SU-DHL-6 (cell line): Measurements from ENCODE around the gene VANGL2.
A peak's percentile ranks its signal among the peaks of the same experiment; 100 is the strongest.

ENCODE experiments used
- H2AFZ ChIP-seq: fragments of 200-600 bp; sonication (generic); 2 replicates; pipeline ENCODE4 v1.6.1; 2014; ENCODE audit warnings: low read depth, mild to moderate bottlenecking, moderate library complexity, mixed read lengths, antibody characterized with exemption, low read length; ENCODE audit not compliant: severe bottlenecking
- H3F3A ChIP-seq: fragments of 200-600 bp; shearing (Covaris generic); 2 replicates; pipeline ENCODE4 v1.6.0; 2016; ENCODE audit warnings: antibody characterized with exemption, mild to moderate bottlenecking; ENCODE audit not compliant: insufficient read depth
- H3K27ac ChIP-seq: fragments of 200-600 bp; sonication (generic); 2 replicates; pipeline ENCODE4 v1.5.1; 2016; ENCODE audit warnings: low read depth, mild to moderate bottlenecking, low read length, moderate library complexity, mixed read lengths
- H3K27me3 ChIP-seq: fragments of 200-600 bp; sonication (generic), shearing (Covaris generic); 2 replicates; pipeline ENCODE4 v1.6.0; 2014; ENCODE audit warnings: mild to moderate bottlenecking, low read length
- H3K36me3 ChIP-seq: fragments of 200-600 bp; sonication (generic); 2 replicates; pipeline ENCODE4 v1.6.1; 2014; ENCODE audit warnings: mild to moderate bottlenecking, low read length, mixed read lengths
- H3K4me2 ChIP-seq: fragments of 300-600, 200-600 bp; shearing (Covaris generic), sonication (generic); 2 replicates; pipeline ENCODE4 v1.6.0; 2014; ENCODE audit warnings: low read length, low read depth, mild to moderate bottlenecking; ENCODE audit not compliant: poor library complexity, severe bottlenecking
- H3K4me3 ChIP-seq: fragments of 200-600 bp; sonication (generic); 2 replicates; pipeline ENCODE4 v1.5.1; 2014; ENCODE audit warnings: antibody characterized with exemption, low read length, mild to moderate bottlenecking, mixed read lengths; ENCODE audit not compliant: insufficient read depth, poor library complexity, severe bottlenecking
- H3K79me2 ChIP-seq: fragments of 200-600 bp; sonication (generic); 2 replicates; pipeline ENCODE4 v1.6.1; 2014; ENCODE audit warnings: mild to moderate bottlenecking, low read length, moderate library complexity; ENCODE audit not compliant: insufficient read depth
- H3K9ac ChIP-seq: fragments of 200-600 bp; sonication (generic); 2 replicates; pipeline ENCODE4 v1.7.0; 2014; ENCODE audit warnings: mild to moderate bottlenecking, low read length
- H3K9me2 ChIP-seq: fragments of 200-600 bp; sonication (generic); replicated peaks from 2 replicates; pipeline ENCODE4 v1.6.1; 2014; ENCODE audit warnings: low read length; ENCODE audit not compliant: insufficient read depth
- H3K9me3 ChIP-seq: fragments of 200-600 bp; sonication (generic); 2 replicates; pipeline ENCODE4 v1.6.1; 2014; ENCODE audit warnings: low read length, mixed read lengths; ENCODE audit not compliant: insufficient read depth
- H4K20me1 ChIP-seq: fragments of 200-600 bp; sonication (generic); 2 replicates; pipeline ENCODE4 v1.6.1; 2014; ENCODE audit warnings: low read depth, mild to moderate bottlenecking, antibody characterized with exemption, low read length, moderate library complexity, mixed read lengths
- EZH2phosphoT487 ChIP-seq: fragments of 200-600 bp; sonication (generic), shearing (Covaris generic); conservative IDR thresholded peaks from 2 replicates; pipeline ENCODE4 v1.6.1; 2018; ENCODE audit warnings: mild to moderate bottlenecking, antibody characterized with exemption, low read length, moderate library complexity, mixed read lengths
- TF ChIP-seq, protein P1 (sequence below): fragments of 200-600 bp; sonication (generic); IDR thresholded peaks from one replicate; pipeline ENCODE4 v1.5.1; 2017; ENCODE audit warnings: antibody characterized with exemption, mild to moderate bottlenecking, low read length, moderate library complexity; ENCODE audit not compliant: insufficient read depth, poor library complexity, severe bottlenecking

VANGL2 gene

DNA sequence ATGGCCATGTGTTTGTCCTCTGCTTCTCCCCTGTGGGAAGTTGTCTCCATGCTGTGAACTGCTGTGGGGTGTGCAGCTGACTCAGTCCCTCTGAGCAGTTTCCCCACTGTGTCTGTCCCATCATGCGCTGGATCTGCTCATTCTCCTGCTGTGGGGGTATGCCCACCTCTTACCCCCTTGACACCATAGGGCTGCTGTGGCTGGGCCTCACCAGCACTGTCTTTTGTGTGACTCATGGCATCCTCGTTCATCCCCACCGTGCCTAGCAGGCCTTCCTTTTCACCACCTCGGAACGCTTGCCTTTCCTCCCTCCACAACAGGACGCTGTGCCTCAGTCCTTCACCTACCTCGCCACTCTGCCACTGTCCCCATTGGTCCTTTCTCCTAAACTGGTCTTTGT is 27.3 kb downstream of the VANGL2 start:
- H3K9ac ChIP-seq = no peak overlapping the region
- no peak overlapping the region for H3K27ac ChIP-seq
- no peaks in the 10 kb centered on the region for H3K9me2 ChIP-seq
- no peaks in the 10 kb centered on the region for H3K9me3 ChIP-seq
- H3K27me3 ChIP-seq = no peaks in the 10 kb centered on the region
- H3K4me3 ChIP-seq = no peak overlapping the region
- TF ChIP-seq, protein P1, sequence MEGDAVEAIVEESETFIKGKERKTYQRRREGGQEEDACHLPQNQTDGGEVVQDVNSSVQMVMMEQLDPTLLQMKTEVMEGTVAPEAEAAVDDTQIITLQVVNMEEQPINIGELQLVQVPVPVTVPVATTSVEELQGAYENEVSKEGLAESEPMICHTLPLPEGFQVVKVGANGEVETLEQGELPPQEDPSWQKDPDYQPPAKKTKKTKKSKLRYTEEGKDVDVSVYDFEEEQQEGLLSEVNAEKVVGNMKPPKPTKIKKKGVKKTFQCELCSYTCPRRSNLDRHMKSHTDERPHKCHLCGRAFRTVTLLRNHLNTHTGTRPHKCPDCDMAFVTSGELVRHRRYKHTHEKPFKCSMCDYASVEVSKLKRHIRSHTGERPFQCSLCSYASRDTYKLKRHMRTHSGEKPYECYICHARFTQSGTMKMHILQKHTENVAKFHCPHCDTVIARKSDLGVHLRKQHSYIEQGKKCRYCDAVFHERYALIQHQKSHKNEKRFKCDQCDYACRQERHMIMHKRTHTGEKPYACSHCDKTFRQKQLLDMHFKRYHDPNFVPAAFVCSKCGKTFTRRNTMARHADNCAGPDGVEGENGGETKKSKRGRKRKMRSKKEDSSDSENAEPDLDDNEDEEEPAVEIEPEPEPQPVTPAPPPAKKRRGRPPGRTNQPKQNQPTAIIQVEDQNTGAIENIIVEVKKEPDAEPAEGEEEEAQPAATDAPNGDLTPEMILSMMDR = no peak
- no peak for TF ChIP-seq EZH2phosphoT487
- H3F3A ChIP-seq = peaks cover 2% of the 10 kb centered on the region; the same call in 1 of the 2 replicates
- H3K36me3 ChIP-seq = no peaks in the 10 kb centered on the region
- no peaks in the 10 kb centered on the region for H3K79me2 ChIP-seq
- no peak overlapping the region for H2AFZ ChIP-seq
- H3K4me2 ChIP-seq = no peak overlapping the region
- H4K20me1 ChIP-seq = no peaks in the 10 kb centered on the region

DNA sequence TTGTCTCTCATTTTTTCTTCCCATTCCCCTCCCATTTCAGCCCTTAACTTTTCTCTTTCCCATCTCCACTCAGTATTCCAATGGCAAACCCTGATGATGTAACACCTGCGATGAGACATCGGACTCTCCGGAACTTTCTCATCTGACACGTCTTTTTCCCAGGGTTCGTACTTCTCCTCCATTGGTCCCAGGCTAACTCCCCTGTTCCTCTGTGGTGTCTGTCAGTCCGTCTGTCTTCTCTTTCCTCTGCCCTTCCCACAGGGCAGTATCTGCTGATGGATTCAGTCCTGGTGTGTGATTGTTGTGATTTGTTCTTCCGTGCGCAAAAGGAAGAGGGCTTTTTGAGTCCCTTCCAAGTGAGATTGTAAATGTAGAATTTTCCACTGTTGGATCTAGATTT is 27.7 kb downstream of the VANGL2 start:
- H3K27ac ChIP-seq = no peak overlapping the region
- no peak overlapping the region for H3K4me2 ChIP-seq
- no peaks in the 10 kb centered on the region for H3K9me3 ChIP-seq
- TF ChIP-seq, protein P1 = no peak
- TF ChIP-seq EZH2phosphoT487 = no peak
- H3K36me3 ChIP-seq = no peaks in the 10 kb centered on the region
- no peaks in the 10 kb centered on the region for H4K20me1 ChIP-seq
- no peak overlapping the region for H3K4me3 ChIP-seq
- H2AFZ ChIP-seq = no peak overlapping the region
- H3K27me3 ChIP-seq = no peaks in the 10 kb centered on the region
- H3K9me2 ChIP-seq = no peaks in the 10 kb centered on the region
- H3K79me2 ChIP-seq = no peaks in the 10 kb centered on the region
- H3K9ac ChIP-seq = no peak overlapping the region
- peaks cover 6% of the 10 kb centered on the region; the same call in 1 of the 2 replicates for H3F3A ChIP-seq

DNA sequence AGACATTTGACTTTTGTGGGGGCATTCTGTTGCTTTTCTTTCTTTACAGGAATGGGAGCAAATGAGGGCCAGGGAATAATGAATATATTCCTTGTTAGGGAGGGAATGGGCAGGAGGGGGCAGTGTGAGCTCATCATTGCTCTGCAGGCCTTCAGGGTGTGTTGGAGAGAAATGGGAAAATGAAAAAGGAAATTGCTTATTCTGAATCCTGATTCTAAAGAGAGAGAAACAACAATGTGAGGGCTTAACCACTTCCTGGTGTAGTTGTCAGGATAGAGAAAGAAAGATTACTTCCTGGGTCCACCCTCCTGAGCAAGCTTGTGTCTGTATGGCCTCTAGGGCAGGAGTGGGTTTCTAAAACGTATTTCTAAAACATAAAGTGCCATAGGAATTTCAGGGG is 28.3 kb downstream of the VANGL2 start:
- no peaks in the 10 kb centered on the region for H3K79me2 ChIP-seq
- H3K9me2 ChIP-seq = no peaks in the 10 kb centered on the region
- peak overlapping the region; percentile 25 for H3K4me2 ChIP-seq
- peaks cover 9% of the 10 kb centered on the region; the same call in 1 of the 2 replicates for H3F3A ChIP-seq
- H4K20me1 ChIP-seq = no peaks in the 10 kb centered on the region
- H3K9me3 ChIP-seq = no peaks in the 10 kb centered on the region
- no peak overlapping the region for H3K4me3 ChIP-seq
- no peaks in the 10 kb centered on the region for H3K36me3 ChIP-seq
- peak overlapping the region; percentile 14 for H3K9ac ChIP-seq
- TF ChIP-seq, protein P1 = peak; percentile 71
- TF ChIP-seq EZH2phosphoT487 = no peak
- H3K27ac ChIP-seq = peak overlapping the region; percentile 63
- no peak overlapping the region for H2AFZ ChIP-seq
- no peaks in the 10 kb centered on the region for H3K27me3 ChIP-seq

DNA sequence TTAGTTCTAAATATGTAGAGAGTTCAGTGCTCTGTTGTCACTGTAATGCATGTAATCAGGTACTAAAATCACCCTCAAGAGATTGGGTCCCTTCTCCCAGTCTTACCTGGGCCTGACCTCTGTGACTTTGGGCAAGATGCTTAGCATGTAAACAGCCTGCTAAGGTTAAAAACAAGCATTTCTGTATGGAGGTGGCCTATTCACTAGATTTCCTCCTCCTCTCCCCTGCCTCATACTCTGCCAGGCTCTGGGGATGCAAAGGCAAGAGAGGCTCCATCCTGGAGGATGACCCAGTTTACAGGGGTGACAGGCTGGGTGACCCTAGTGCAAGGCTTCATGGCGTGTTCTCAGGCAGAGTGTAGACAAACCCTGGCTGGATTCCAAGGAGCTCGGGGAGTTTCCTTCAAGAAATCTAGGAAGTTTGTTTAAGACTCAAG is 28.8 kb downstream of the VANGL2 start:
- H2AFZ ChIP-seq = no peak overlapping the region
- TF ChIP-seq, protein P1 = no peak
- TF ChIP-seq EZH2phosphoT487 = no peak
- H3K27ac ChIP-seq = peak overlapping the region; percentile 63

More for the DNA sequence above, 28.8 kb downstream of the VANGL2 start:
- Histone ChIP-seq H3K9me2 (no peaks in the 10 kb centered on the region), H3K36me3 (no peaks in the 10 kb centered on the region), H3K9ac (peak overlapping the region; percentile 14), H3K4me2 (peak overlapping the region; percentile 25), H3K4me3 (no peak overlapping the region), H3K79me2 (no peaks in the 10 kb centered on the region), H3K9me3 (no peaks in the 10 kb centered on the region), H4K20me1 (no peaks in the 10 kb centered on the region), H3F3A (peaks cover 9% of the 10 kb centered on the region; the same call in 1 of the 2 replicates), H3K27me3 (no peaks in the 10 kb centered on the region)
